ENCODE data around the gene TAS1R2. TPM values are rescaled to one million over a fixed set of nuclear protein-coding genes. Genes with fewer than 3 reads are reported as not detected.

TAS1R2 gene
- total and polyA plus RNA-seq, 2 of the 13 experiments (the other 11 are each of a cell fraction or from before 2014, with no cell fraction given): not detected

GRCh38 chr1:18901147-18901951 lies 41.9 kb upstream of the TAS1R2 start (continued):
- no peak; the same call in 1 of the 2 replicates for TF ChIP-seq GPN1 (CRISPR knock-in tag; IDR thresholded peaks at IDR 0.05; ENCODE audit: borderline replicate concordance)
- TF ChIP-seq ZFAT (CRISPR knock-in tag; conservative IDR thresholded peaks at IDR 0.05): no peak
- TF ChIP-seq ZNF660 (CRISPR knock-in tag; IDR thresholded peaks at IDR 0.05; ENCODE audit: borderline replicate concordance, low read depth): no peak
- no peak for TF ChIP-seq AGO2 (optimal IDR thresholded peaks at IDR 0.05; ENCODE audit: low read depth, low read length)
- no peak for TF ChIP-seq PCBP1 (IDR thresholded peaks at IDR 0.05; ENCODE audit: borderline replicate concordance, low read depth, low read length)
- TF ChIP-seq HOXA7 (CRISPR knock-in tag; IDR thresholded peaks at IDR 0.05): no peak
- no peak for TF ChIP-seq NRL (CRISPR knock-in tag; IDR thresholded peaks at IDR 0.05; ENCODE audit: borderline replicate concordance)
- TF ChIP-seq ELF3 (CRISPR knock-in tag; IDR thresholded peaks at IDR 0.05): peak; percentile 87
- TF ChIP-seq ZNF468 (CRISPR knock-in tag; IDR thresholded peaks at IDR 0.05): no peak
- no peak for TF ChIP-seq THAP9 (CRISPR knock-in tag; IDR thresholded peaks at IDR 0.05; ENCODE audit: borderline replicate concordance)
- peak; percentile 56 for TF ChIP-seq ZGPAT (CRISPR knock-in tag; IDR thresholded peaks at IDR 0.05)
- TF ChIP-seq ASH2L (IDR thresholded peaks at IDR 0.05; ENCODE audit: insufficient read length, low read depth, low read length): no peak
- peak; percentile 36; the same call in 1 of the 2 replicates for TF ChIP-seq ZNF580 (CRISPR knock-in tag; IDR thresholded peaks at IDR 0.05; ENCODE audit: borderline replicate concordance, low read depth)
- no peak for TF ChIP-seq ZSCAN22 (CRISPR knock-in tag; IDR thresholded peaks at IDR 0.05)
- TF ChIP-seq ZMYM3 (CRISPR knock-in tag; IDR thresholded peaks at IDR 0.05): peak; percentile 78
- TF ChIP-seq ZNF256 (CRISPR knock-in tag; conservative IDR thresholded peaks at IDR 0.05): no peak
- TF ChIP-seq ZNF691 (CRISPR knock-in tag; IDR thresholded peaks at IDR 0.05; ENCODE audit: borderline replicate concordance, low read depth): peak; percentile 84; the same call in 1 of the 2 replicates
- no peak for TF ChIP-seq PRMT3 (CRISPR knock-in tag; IDR thresholded peaks at IDR 0.05; ENCODE audit: borderline replicate concordance, low read depth)
- TF ChIP-seq NFYB (CRISPR knock-in tag; IDR thresholded peaks at IDR 0.05): no peak
- no peak; the same call in none of the 2 replicates for TF ChIP-seq PITX1 (CRISPR knock-in tag; IDR thresholded peaks at IDR 0.05)
- no peak for TF ChIP-seq ZNF335 (CRISPR knock-in tag; IDR thresholded peaks at IDR 0.05)
- peak; percentile 79 for TF ChIP-seq FOSL2 (CRISPR knock-in tag; IDR thresholded peaks at IDR 0.05)
- no peak for TF ChIP-seq ZNF44 (CRISPR knock-in tag; IDR thresholded peaks at IDR 0.05)
- TF ChIP-seq ZNF235 (CRISPR knock-in tag; IDR thresholded peaks at IDR 0.05; ENCODE audit: borderline replicate concordance): no peak
- no peak for TF ChIP-seq NPAS2 (CRISPR knock-in tag; IDR thresholded peaks at IDR 0.05; ENCODE audit: borderline replicate concordance)

Data from HepG2 (cell line).